A549 treated with DMSO at 1 μM for 4 hours (cell line): ENCODE data around the gene SLC1A4. TPM values are rescaled to one million over a fixed set of nuclear protein-coding genes. Genes with fewer than 3 reads are reported as not detected.

ENCODE experiments used
- total RNA-seq: library from RNA; stranded (reverse); fragments of 200-300 nt; extraction: Qiagen RNA extraction; gene quantifications from 5 replicates; pipeline ENCODE4 v1.2.3, GENCODE V29; 2022; ENCODE audit warnings: low read depth

The SLC1A4 gene
- 10.9 to 12.4 TPM (median 11.9 TPM) in 5 replicates for total RNA-seq

DNA sequence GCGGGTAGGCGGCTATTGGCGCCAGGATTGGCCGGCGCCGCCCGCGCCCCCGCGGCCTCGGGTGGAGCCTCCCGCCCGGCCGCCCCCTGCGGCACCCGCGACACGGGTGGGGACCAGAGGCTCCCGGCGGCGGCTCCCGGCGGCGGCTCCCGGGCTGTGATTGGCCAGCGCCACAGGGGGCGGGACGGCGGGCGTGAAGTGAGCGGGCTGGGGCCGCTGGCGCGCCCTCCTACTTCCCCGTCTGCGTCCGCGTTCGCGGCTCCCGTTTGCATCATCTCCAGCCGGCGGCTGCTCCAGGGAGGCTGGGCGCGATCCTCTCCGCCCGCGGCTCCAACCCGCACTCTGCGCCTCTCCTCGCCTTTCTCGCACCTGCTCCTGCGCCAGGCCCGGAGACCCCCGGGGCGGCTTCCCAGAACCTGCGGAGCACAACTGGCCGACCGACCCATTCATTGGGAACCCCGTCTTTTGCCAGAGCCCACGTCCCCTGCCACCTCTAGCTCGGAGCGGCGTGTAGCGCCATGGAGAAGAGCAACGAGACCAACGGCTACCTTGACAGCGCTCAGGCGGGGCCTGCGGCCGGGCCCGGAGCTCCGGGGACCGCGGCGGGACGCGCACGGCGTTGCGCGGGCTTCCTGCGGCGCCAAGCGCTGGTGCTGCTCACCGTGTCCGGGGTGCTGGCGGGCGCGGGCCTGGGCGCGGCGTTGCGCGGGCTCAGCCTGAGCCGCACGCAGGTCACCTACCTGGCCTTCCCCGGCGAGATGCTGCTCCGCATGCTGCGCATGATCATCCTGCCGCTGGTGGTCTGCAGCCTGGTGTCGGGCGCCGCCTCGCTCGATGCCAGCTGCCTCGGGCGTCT is at the start of gene SLC1A4:
SLC1A4 (plus strand) TSS at position 274 of the 856 bp plus-strand sequence; CDS start at position 519, 245 bp downstream.

GRCh38 chr2:65056215-65057053 is 67.2 kb downstream of the SLC1A4 start, which contains the start of gene CEP68:
CEP68 (plus strand) TSS chr2:65056416; CDS start chr2:65069445, 13,029 bp downstream.

Other genes with a start within 250 kb of the SLC1A4 start
- gene CEP68, start 67.0 kb downstream of the SLC1A4 start, total RNA-seq: 8.0 to 11.2 TPM (median 10.7 TPM) in 5 replicates
- 192 to 259 TPM (median 243 TPM) in 5 replicates for gene RAB1A, start 140.7 kb downstream of the SLC1A4 start, total RNA-seq
- gene ACTR2, start 238.4 kb downstream of the SLC1A4 start, total RNA-seq: 151 to 199 TPM (median 174 TPM) in 5 replicates